Measurements from ENCODE around the gene BMS1. TPM values are rescaled to one million over a fixed set of nuclear protein-coding genes. Genes with fewer than 3 reads are reported as not detected.

Gene BMS1
- polyA plus RNA-seq, 6 donors from 2014 or later, result 4.4 to 14.2 (median 9.7) TPM

GRCh38 chr10:42875388-42875755 lies 92.8 kb downstream of the BMS1 start:
- Mint-ChIP-seq H3K36me3 (no peaks in the 10 kb centered on the region), H3K27ac (no peak overlapping the region), H3K4me3 (no peak overlapping the region)

GRCh38 chr10:42875798-42876341 lies 93.3 kb downstream of the BMS1 start:
- peaks cover 0 to 7% (median 0%) of the 10 kb centered on the region in 7 donors for H3K9me3 Mint-ChIP-seq
- H3K4me1 Mint-ChIP-seq, result no peaks in the 10 kb centered on the region
- no peak for DNase-seq
- H3K27ac Mint-ChIP-seq, result no peak overlapping the region
- peaks cover 0 to 13% (median 9%) of the 10 kb centered on the region in 3 donors for H3K27me3 Mint-ChIP-seq
- no peak overlapping the region for H3K4me3 Mint-ChIP-seq
- no peak for ATAC-seq (ENCODE audit: low read depth in 2 of 2)
- H3K36me3 Mint-ChIP-seq, result no peaks in the 10 kb centered on the region

More at GRCh38 chr10:42875388-42875755, 92.8 kb downstream of the BMS1 start:
- Mint-ChIP-seq H3K9me3 (peaks cover 0 to 5% (median 0%) of the 10 kb centered on the region in 7 donors), H3K4me1 (no peaks in the 10 kb centered on the region), H3K27me3 (peaks cover 0 to 12% (median 7%) of the 10 kb centered on the region in 3 donors)
- ATAC-seq (ENCODE audit: low read depth in 2 of 2) (no peak), DNase-seq (no peak)

GRCh38 chr10:42876476-42876875 lies 93.9 kb downstream of the BMS1 start:
- peaks cover 0 to 13% (median 9%) of the 10 kb centered on the region in 3 donors for H3K27me3 Mint-ChIP-seq
- H3K27ac Mint-ChIP-seq, result no peak overlapping the region
- ATAC-seq (ENCODE audit: low read depth in 2 of 2), result no peak

GRCh38 chr10:42876945-42877344 lies 94.3 kb downstream of the BMS1 start:
- Mint-ChIP-seq H3K27ac (no peak overlapping the region), H3K27me3 (peaks cover 0 to 13% (median 9%) of the 10 kb centered on the region in 3 donors), H3K9me3 (peaks cover 0 to 8% (median 3%) of the 10 kb centered on the region in 7 donors), H3K36me3 (peaks cover 0 to 2% of the 10 kb centered on the region in 2 donors), H3K4me1 (no peaks in the 10 kb centered on the region), H3K4me3 (no peak overlapping the region)
- DNase-seq (no peak), ATAC-seq (ENCODE audit: low read depth in 2 of 2) (no peak)

More at GRCh38 chr10:42876476-42876875, 93.9 kb downstream of the BMS1 start:
- Mint-ChIP-seq H3K9me3 (peaks cover 0 to 7% (median 2%) of the 10 kb centered on the region in 7 donors), H3K36me3 (no peaks in the 10 kb centered on the region), H3K4me3 (no peak overlapping the region), H3K4me1 (no peaks in the 10 kb centered on the region)
- no peak for DNase-seq

GRCh38 chr10:42877496-42878030 lies 95.0 kb downstream of the BMS1 start:
- Mint-ChIP-seq H3K27ac (no peak overlapping the region), H3K27me3 (peaks cover 0 to 13% (median 9%) of the 10 kb centered on the region in 3 donors), H3K4me3 (no peak overlapping the region)

GRCh38 chr10:42878134-42878820 lies 95.7 kb downstream of the BMS1 start:
- H3K4me1 Mint-ChIP-seq, result no peaks in the 10 kb centered on the region
- ATAC-seq (ENCODE audit: low read depth in 2 of 2), result no peak

More at GRCh38 chr10:42877496-42878030, 95.0 kb downstream of the BMS1 start:
- ATAC-seq (ENCODE audit: low read depth in 2 of 2), result no peak
- DNase-seq, result no peak
- H3K36me3 Mint-ChIP-seq, result peaks cover 0 to 8% of the 10 kb centered on the region in 2 donors
- H3K9me3 Mint-ChIP-seq, result peaks cover under 1 to 14% (median 9%) of the 10 kb centered on the region in 7 donors
- H3K4me1 Mint-ChIP-seq, result no peaks in the 10 kb centered on the region

GRCh38 chr10:42878821-42879195 lies 96.2 kb downstream of the BMS1 start:
- peaks cover 5 to 26% (median 13%) of the 10 kb centered on the region in 7 donors for H3K9me3 Mint-ChIP-seq
- DNase-seq, result no peak
- H3K4me1 Mint-ChIP-seq, result no peaks in the 10 kb centered on the region
- no peak for ATAC-seq (ENCODE audit: low read depth in 2 of 2)
- peaks cover 0 to 15% (median 12%) of the 10 kb centered on the region in 3 donors for H3K27me3 Mint-ChIP-seq
- H3K4me3 Mint-ChIP-seq, result no peak overlapping the region
- H3K36me3 Mint-ChIP-seq, result peaks cover 0 to 9% of the 10 kb centered on the region in 2 donors
- H3K27ac Mint-ChIP-seq, result no peak overlapping the region

More at GRCh38 chr10:42878134-42878820, 95.7 kb downstream of the BMS1 start:
- Mint-ChIP-seq H3K27me3 (peaks cover 0 to 13% (median 9%) of the 10 kb centered on the region in 3 donors), H3K36me3 (peaks cover 0 to 9% of the 10 kb centered on the region in 2 donors), H3K4me3 (no peak overlapping the region), H3K27ac (no peak overlapping the region), H3K9me3 (peaks cover 5 to 21% (median 13%) of the 10 kb centered on the region in 7 donors)
- no peak for DNase-seq

- peak overlapping the region in 1 of 6 donors; percentile 56 for H3K27ac Mint-ChIP-seq
- DNase-seq (no peak), ATAC-seq (ENCODE audit: low read depth in 2 of 2) (no peak)
- no peaks in the 10 kb centered on the region for H3K4me1 Mint-ChIP-seq
- peaks cover 0 to 19% (median 17%) of the 10 kb centered on the region in 3 donors for H3K27me3 Mint-ChIP-seq
- peaks cover 5 to 29% (median 13%) of the 10 kb centered on the region in 7 donors for H3K9me3 Mint-ChIP-seq
- peaks cover 0 to 9% of the 10 kb centered on the region in 2 donors for H3K36me3 Mint-ChIP-seq
- peak overlapping the region in 1 of 8 donors; percentile 63 for H3K4me3 Mint-ChIP-seq
Measured at GRCh38 chr10:42879380-42880254, 97.0 kb downstream of the BMS1 start.

GRCh38 chr10:42880255-42880620 lies 97.6 kb downstream of the BMS1 start:
- ATAC-seq (ENCODE audit: low read depth in 2 of 2), result no peak
- Mint-ChIP-seq H3K9me3 (peaks cover 8 to 29% (median 13%) of the 10 kb centered on the region in 7 donors), H3K36me3 (peaks cover 0 to 9% of the 10 kb centered on the region in 2 donors), H3K27me3 (peaks cover 0 to 19% (median 17%) of the 10 kb centered on the region in 3 donors), H3K4me1 (no peaks in the 10 kb centered on the region), H3K27ac (no peak overlapping the region), H3K4me3 (no peak overlapping the region)
- DNase-seq, result no peak

GRCh38 chr10:42882597-42882996 lies 100.0 kb downstream of the BMS1 start:
- Mint-ChIP-seq H3K9me3 (peaks cover 8 to 29% (median 15%) of the 10 kb centered on the region in 7 donors), H3K4me3 (no peak overlapping the region)

More at GRCh38 chr10:42882597-42882996, 100.0 kb downstream of the BMS1 start:
- Mint-ChIP-seq H3K27me3 (peaks cover 0 to 17% (median 13%) of the 10 kb centered on the region in 3 donors), H3K36me3 (peaks cover 0 to 9% of the 10 kb centered on the region in 2 donors), H3K27ac (no peak overlapping the region), H3K4me1 (no peaks in the 10 kb centered on the region)
- DNase-seq (no peak), ATAC-seq (ENCODE audit: low read depth in 2 of 2) (no peak)

Measured in naive B cell (primary cell).